PC-3 (cell line): ENCODE data around the gene EPHA3. TPM values are rescaled to one million over a fixed set of nuclear protein-coding genes. Genes with fewer than 3 reads are reported as not detected.

Experiments
- ATAC-seq: fragments of 200-7000 bp; cut with Tn5 transposase; 2 replicates; pipeline ENCODE4 v1.9.1; 2020; ENCODE audit warnings: mild to moderate bottlenecking, moderate library complexity
- BruUV-seq: library from RNA; stranded (reverse); fragments of 400-500 nt; replicated peaks from 2 replicates; lab custom pipeline; 2021; lab: Mats Ljungman, UMichigan
- CTCF ChIA-PET: fragments of 300-600 bp; sonication (Branson Sonifier 250); formaldehyde crosslinking; loops from one replicate; lab custom pipeline; 2022; ENCODE audit warnings: antibody characterized with exemption; lab: Charles Lee
- POLR2A ChIA-PET: fragments of 300-600 bp; sonication (Branson Sonifier 250); formaldehyde crosslinking; loops from one replicate; lab custom pipeline; 2022; ENCODE audit warnings: antibody characterized with exemption; ENCODE audit not compliant: unreplicated experiment; lab: Charles Lee
- DNase-seq: peaks from one replicate; pipeline ENCODE4 v3.0.0-alpha.2; 2015
- H2AFZ ChIP-seq: fragments of 300-600 bp; sonication (generic); 2 replicates; pipeline ENCODE4 v1.6.0; 2016; ENCODE audit warnings: antibody characterized with exemption, low read length
- H3F3A ChIP-seq: fragments of 300-600 bp; sonication (generic); one replicate; pipeline ENCODE4 v1.6.0; 2017; ENCODE audit warnings: antibody characterized with exemption, low read length, control low read depth, mild to moderate bottlenecking; ENCODE audit not compliant: unreplicated experiment
- H3K27ac ChIP-seq: fragments of 300-600 bp; sonication (generic); 2 replicates; pipeline ENCODE4 v1.5.1; 2016; ENCODE audit warnings: mild to moderate bottlenecking, low read length
- H3K27me3 ChIP-seq: fragments of 300-600 bp; sonication (generic); 2 replicates; pipeline ENCODE4 v1.6.1; 2016; ENCODE audit warnings: low read length, mixed read lengths
- H3K36me3 ChIP-seq: fragments of 300-600 bp; sonication (generic); 2 replicates; pipeline ENCODE4 v1.6.1; 2016; ENCODE audit warnings: low read depth, mixed run types, low read length, mixed read lengths
- H3K4me1 ChIP-seq: fragments of 300-600 bp; sonication (generic); 2 replicates; pipeline ENCODE4 v1.5.1; 2016; ENCODE audit warnings: low read length; ENCODE audit not compliant: insufficient read depth
- H3K4me2 ChIP-seq: fragments of 300-600 bp; sonication (generic); 2 replicates; pipeline ENCODE4 v1.6.0; 2016; ENCODE audit warnings: low read length
- H3K4me3 ChIP-seq: fragments of 300-600 bp; sonication (generic); 2 replicates; pipeline ENCODE4 v1.5.1; 2016; ENCODE audit warnings: mild to moderate bottlenecking, low read length, mixed read lengths
- H3K79me2 ChIP-seq: fragments of 300-600 bp; sonication (generic); 2 replicates; pipeline ENCODE4 v1.6.1; 2017; ENCODE audit warnings: low read length, mixed read lengths
- H3K9ac ChIP-seq: fragments of 300-600 bp; sonication (generic); 2 replicates; pipeline ENCODE4 v1.6.0; 2016; ENCODE audit warnings: mild to moderate bottlenecking, low read length
- H3K9me2 ChIP-seq: fragments of 300-600 bp; sonication (generic); replicated peaks from 2 replicates; pipeline ENCODE4 v1.6.1; 2016; ENCODE audit warnings: mixed run types, low read length, mixed read lengths
- H3K9me3 ChIP-seq: fragments of 300-600 bp; sonication (generic); 2 replicates; pipeline ENCODE4 v1.6.1; 2016; ENCODE audit warnings: low read length, mixed read lengths
- H4K20me1 ChIP-seq: fragments of 300-600 bp; sonication (generic); 2 replicates; pipeline ENCODE4 v1.6.1; 2016; ENCODE audit warnings: low read length, mixed read lengths
- EZH2 ChIP-seq: fragments of 300-600 bp; sonication (generic); IDR thresholded peaks from one replicate; pipeline ENCODE4 v1.6.1; 2017; ENCODE audit warnings: antibody characterized with exemption, mild to moderate bottlenecking, low read length; ENCODE audit not compliant: unreplicated experiment
- EZH2phosphoT487 ChIP-seq: fragments of 300-600 bp; sonication (generic); IDR thresholded peaks from 2 replicates; pipeline ENCODE4 v1.6.1; 2018; ENCODE audit warnings: mild to moderate bottlenecking, antibody characterized with exemption, low read length, borderline replicate concordance
- intact Hi-C: fragments of 100-400 bp; cut with micrococcal nuclease; formaldehyde crosslinking; loops from 2 replicates; pipeline ENCODE4 v1.9.0; 2023
- total RNA-seq: library from RNA; depleted of rRNA; stranded (reverse); fragments of >200 nt; gene quantifications from 2 replicates; pipeline ENCODE4 v1.2.3, GENCODE V29; 2014
- TF ChIP-seq, protein P1 (sequence below): fragments of 300-600 bp; sonication (generic); conservative IDR thresholded peaks from 2 replicates; pipeline ENCODE4 v1.5.1; 2017; ENCODE audit warnings: antibody characterized with exemption, low read depth, mild to moderate bottlenecking, low read length

Gene EPHA3
- total RNA-seq, 1 experiment from 2014 or later: 0.33 TPM

DNA sequence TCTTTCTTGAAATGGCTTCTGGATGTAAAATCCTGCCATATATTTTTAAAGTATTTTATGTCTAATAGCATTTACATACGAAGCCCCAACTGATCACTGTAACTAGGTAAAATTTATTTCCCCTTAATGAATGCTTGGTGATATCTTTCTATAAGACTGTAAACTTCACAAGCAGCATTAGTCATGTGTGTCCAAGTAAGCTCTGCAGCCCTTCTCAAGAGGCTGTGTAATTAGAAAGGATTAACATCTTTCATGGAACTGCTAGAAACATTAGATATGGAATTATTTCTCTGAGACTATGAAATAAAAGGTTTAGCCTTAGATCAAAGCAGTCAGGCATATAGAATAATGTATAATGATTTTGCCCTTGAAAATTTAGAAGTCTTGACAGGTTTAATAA, 143.3 kb downstream of the EPHA3 start:
- H3K9me2 ChIP-seq: no peaks in the 10 kb centered on the region
- no peaks in the 10 kb centered on the region for H3K9me3 ChIP-seq
- no peaks in the 10 kb centered on the region for H3K36me3 ChIP-seq
- H3K27me3 ChIP-seq: peaks cover 15% of the 10 kb centered on the region; the same call in 1 of the 2 replicates
- H3K27ac ChIP-seq: no peak overlapping the region
- H3K4me1 ChIP-seq: no peaks in the 10 kb centered on the region
- H3K4me3 ChIP-seq: no peak overlapping the region
- POLR2A ChIA-PET: no interaction called here
- ATAC-seq (no peak), DNase-seq (no peak)
- H3K79me2 ChIP-seq: no peaks in the 10 kb centered on the region
- CTCF ChIA-PET: no interaction called here
- BruUV-seq: no TSS peak
- intact Hi-C loops: no loop called here
- H3F3A ChIP-seq: no peaks in the 10 kb centered on the region
- no peak overlapping the region for H3K4me2 ChIP-seq
- no peak overlapping the region for H2AFZ ChIP-seq
- H3K9ac ChIP-seq: no peak overlapping the region
- no peaks in the 10 kb centered on the region for H4K20me1 ChIP-seq
- TF ChIP-seq, protein P1, sequence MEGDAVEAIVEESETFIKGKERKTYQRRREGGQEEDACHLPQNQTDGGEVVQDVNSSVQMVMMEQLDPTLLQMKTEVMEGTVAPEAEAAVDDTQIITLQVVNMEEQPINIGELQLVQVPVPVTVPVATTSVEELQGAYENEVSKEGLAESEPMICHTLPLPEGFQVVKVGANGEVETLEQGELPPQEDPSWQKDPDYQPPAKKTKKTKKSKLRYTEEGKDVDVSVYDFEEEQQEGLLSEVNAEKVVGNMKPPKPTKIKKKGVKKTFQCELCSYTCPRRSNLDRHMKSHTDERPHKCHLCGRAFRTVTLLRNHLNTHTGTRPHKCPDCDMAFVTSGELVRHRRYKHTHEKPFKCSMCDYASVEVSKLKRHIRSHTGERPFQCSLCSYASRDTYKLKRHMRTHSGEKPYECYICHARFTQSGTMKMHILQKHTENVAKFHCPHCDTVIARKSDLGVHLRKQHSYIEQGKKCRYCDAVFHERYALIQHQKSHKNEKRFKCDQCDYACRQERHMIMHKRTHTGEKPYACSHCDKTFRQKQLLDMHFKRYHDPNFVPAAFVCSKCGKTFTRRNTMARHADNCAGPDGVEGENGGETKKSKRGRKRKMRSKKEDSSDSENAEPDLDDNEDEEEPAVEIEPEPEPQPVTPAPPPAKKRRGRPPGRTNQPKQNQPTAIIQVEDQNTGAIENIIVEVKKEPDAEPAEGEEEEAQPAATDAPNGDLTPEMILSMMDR: no peak

DNA sequence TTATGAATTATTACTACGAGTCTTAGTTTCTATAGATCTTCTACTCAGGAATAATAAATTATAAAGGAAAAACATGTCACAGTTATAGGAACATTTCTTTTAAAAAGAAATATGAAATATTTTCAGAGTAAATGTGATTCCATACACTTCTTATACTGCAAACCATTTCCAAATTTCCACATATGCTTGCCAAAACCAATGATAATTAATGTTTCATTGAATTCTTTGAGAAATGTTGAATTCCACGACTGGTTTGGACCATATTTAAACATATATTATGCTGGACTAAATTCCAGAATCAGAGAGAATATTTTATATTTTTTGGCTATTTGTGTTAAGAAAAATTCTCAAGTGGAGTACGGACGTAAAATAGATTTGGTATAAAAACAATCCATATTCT, 144.6 kb downstream of the EPHA3 start:
- ATAC-seq (no peak), DNase-seq (no peak)
- peaks cover 15% of the 10 kb centered on the region; the same call in 1 of the 2 replicates for H3K27me3 ChIP-seq
- TF ChIP-seq EZH2phosphoT487: no peak
- no peak for TF ChIP-seq EZH2
- TF ChIP-seq, protein P1: no peak
- H3K4me2 ChIP-seq: no peak overlapping the region
- H3K4me3 ChIP-seq: no peak overlapping the region
- no peaks in the 10 kb centered on the region for H3K79me2 ChIP-seq
- POLR2A ChIA-PET: no interaction called here
- H3K9me2 ChIP-seq: no peaks in the 10 kb centered on the region
- no peaks in the 10 kb centered on the region for H3K36me3 ChIP-seq
- no peaks in the 10 kb centered on the region for H3K4me1 ChIP-seq
- no peak overlapping the region for H3K27ac ChIP-seq
- H3F3A ChIP-seq: no peaks in the 10 kb centered on the region
- CTCF ChIA-PET: no interaction called here
- H4K20me1 ChIP-seq: no peaks in the 10 kb centered on the region
- no peak overlapping the region for H3K9ac ChIP-seq
- BruUV-seq: no TSS peak
- H3K9me3 ChIP-seq: no peaks in the 10 kb centered on the region
- intact Hi-C loops: no loop called here
- no peak overlapping the region for H2AFZ ChIP-seq

DNA sequence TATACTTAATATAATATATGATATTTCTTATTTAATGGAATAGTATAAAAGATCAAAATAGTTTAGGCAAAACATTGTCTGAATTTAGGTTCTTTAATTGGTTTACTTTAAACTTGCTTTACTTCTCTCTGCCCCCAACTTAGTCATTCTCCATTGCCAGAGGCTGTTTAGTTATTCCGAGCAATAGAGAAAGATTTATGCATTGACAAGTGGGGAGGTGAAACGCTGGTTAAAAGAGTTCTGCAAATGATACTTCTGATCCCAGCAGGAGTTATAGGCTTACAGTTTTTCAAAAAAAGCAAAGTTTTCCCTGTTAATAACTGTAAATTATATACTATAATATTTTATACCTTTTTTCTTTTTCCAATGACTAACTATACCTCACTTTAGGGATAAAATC, 145.4 kb downstream of the EPHA3 start:
- Histone ChIP-seq H3K27me3 (peaks cover 14% of the 10 kb centered on the region; the same call in 1 of the 2 replicates), H3K79me2 (no peaks in the 10 kb centered on the region), H3K9me3 (no peaks in the 10 kb centered on the region), H3K4me2 (no peak overlapping the region), H3K36me3 (no peaks in the 10 kb centered on the region), H4K20me1 (no peaks in the 10 kb centered on the region), H3K9me2 (no peaks in the 10 kb centered on the region), H3K27ac (no peak overlapping the region), H3K4me3 (no peak overlapping the region), H3F3A (no peaks in the 10 kb centered on the region), H3K4me1 (no peaks in the 10 kb centered on the region), H2AFZ (no peak overlapping the region), H3K9ac (no peak overlapping the region)
- peak; percentile 16 for DNase-seq
- intact Hi-C loops: no loop called here
- no peak for ATAC-seq
- POLR2A ChIA-PET: no interaction called here
- no TSS peak for BruUV-seq
- TF ChIP-seq EZH2: no peak
- TF ChIP-seq, protein P1: no peak
- no peak for TF ChIP-seq EZH2phosphoT487
- CTCF ChIA-PET: no interaction called here
